NB4 (cell line): ENCODE measurements around the gene HS6ST2.

Source experiments
- CTCF ChIP-seq: IDR thresholded peaks from one replicate; pipeline ENCODE4 v1.5.1; 2012; ENCODE audit warnings: low read depth, low read length
- MAX ChIP-seq: IDR thresholded peaks from 2 replicates; pipeline ENCODE4 v1.6.1; 2011; ENCODE audit warnings: low read depth, low read length
- POLR2A ChIP-seq: IDR thresholded peaks from 2 replicates; pipeline ENCODE4 v1.6.1; 2011; ENCODE audit warnings: mild to moderate bottlenecking; ENCODE audit not compliant: insufficient read length; ENCODE audit errors: extremely low read depth

- TF ChIP-seq CTCF (no peak), MAX (no peak), POLR2A (no peak)
Observed at GRCh38 chrX:132833373-132833772, 125.1 kb downstream of the HS6ST2 start.
